ENCODE data around the gene HUS1. TPM values are rescaled to one million over a fixed set of nuclear protein-coding genes. Genes with fewer than 3 reads are reported as not detected.
"Not testable (repeated sequence)": the region's sequence is repeated elsewhere in the genome, so short reads cannot be mapped to it uniquely, and the experiment has no call there.

The HUS1 gene
- total RNA-seq, 4 donors from 2014 or later, result 5.1 to 64.7 (median 41.9) TPM

DNA sequence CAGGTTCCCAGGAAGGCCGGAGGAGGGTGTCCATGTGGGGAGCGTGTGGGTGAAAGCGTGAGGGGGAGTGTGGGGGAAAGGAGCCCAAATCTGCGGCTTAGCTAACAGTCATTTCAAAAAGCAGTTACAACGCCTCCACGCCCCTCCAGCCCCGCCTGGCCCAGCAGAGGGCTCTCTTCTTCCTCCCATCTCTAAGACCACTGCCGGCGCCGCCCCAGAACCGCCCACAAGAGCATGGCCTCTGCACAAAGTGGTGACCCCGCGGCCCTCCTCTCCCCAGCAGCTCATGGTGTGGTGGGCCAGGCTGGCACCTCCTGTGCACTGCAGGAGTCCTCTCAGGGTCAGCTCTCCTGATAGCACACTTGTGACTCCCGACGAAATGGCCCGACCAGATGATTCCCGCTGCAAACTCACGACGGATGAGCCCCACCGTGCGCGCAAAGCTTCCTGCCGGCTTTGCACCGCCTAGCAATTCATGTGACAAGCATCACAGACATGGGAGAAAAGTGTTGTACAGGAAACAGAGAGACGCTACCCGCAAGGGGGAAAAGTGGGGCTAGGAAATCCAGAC is 12.4 kb upstream of the HUS1 start:
- no peaks in the 10 kb centered on the region for H3K9me3 ChIP-seq

DNA sequence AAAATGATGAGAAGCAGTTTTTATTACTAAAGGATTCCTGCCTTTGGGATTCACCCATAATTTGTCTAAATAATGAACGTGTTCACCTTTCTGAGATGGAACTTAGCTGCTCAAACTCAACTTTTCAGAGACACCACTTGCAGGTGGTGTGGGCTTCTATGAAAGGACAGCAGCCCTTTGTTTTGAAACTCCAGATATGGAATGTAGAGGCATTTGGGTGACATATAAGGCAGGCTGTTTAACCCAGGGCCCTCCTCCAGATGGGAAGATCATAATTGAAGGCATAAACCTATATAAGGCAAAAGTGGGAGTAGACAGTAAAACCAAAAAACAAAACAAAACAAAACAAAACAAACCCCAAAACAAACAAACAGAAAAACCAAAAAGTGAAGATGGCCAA is 11.9 kb upstream of the HUS1 start:
- no peak for DNase-seq
- Histone ChIP-seq H3K4me3 (peak overlapping the region in 1 of 2 donors; percentile 36), H3K27ac (peak overlapping the region; percentile 25 to 55), H3K4me1 (no peaks in the 10 kb centered on the region), H3K9me3 (no peaks in the 10 kb centered on the region), H3K36me3 (no peaks in the 10 kb centered on the region), H3K27me3 (no peaks in the 10 kb centered on the region)
- TF ChIP-seq, protein P1, sequence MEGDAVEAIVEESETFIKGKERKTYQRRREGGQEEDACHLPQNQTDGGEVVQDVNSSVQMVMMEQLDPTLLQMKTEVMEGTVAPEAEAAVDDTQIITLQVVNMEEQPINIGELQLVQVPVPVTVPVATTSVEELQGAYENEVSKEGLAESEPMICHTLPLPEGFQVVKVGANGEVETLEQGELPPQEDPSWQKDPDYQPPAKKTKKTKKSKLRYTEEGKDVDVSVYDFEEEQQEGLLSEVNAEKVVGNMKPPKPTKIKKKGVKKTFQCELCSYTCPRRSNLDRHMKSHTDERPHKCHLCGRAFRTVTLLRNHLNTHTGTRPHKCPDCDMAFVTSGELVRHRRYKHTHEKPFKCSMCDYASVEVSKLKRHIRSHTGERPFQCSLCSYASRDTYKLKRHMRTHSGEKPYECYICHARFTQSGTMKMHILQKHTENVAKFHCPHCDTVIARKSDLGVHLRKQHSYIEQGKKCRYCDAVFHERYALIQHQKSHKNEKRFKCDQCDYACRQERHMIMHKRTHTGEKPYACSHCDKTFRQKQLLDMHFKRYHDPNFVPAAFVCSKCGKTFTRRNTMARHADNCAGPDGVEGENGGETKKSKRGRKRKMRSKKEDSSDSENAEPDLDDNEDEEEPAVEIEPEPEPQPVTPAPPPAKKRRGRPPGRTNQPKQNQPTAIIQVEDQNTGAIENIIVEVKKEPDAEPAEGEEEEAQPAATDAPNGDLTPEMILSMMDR (IDR thresholded peaks at IDR 0.05), result no peak
- TF ChIP-seq POLR2A (IDR thresholded peaks at IDR 0.05), result no peak
- intact Hi-C loops (cut with DNase I; ENCODE audit: low total_unique reads), result loop anchor here (10.0 kb wide), 1 partner anchor 124 kb away; no protein-coding TSS in a partner anchor

More for the DNA sequence above, 12.4 kb upstream of the HUS1 start:
- Histone ChIP-seq H3K36me3 (no peaks in the 10 kb centered on the region), H3K27me3 (no peaks in the 10 kb centered on the region), H3K4me1 (no peaks in the 10 kb centered on the region), H3K4me3 (peak overlapping the region; percentile 36 to 37), H3K27ac (peak overlapping the region; percentile 25 to 55)
- TF ChIP-seq, protein P1 (IDR thresholded peaks at IDR 0.05), result peak; percentile 63 to 71 (median 65)
- no peak for TF ChIP-seq POLR2A (IDR thresholded peaks at IDR 0.05)
- peak; percentile 78 to 80 for DNase-seq
- intact Hi-C loops (cut with DNase I; ENCODE audit: low total_unique reads), result loop anchor here (10.0 kb wide), 1 partner anchor 123 kb away; no protein-coding TSS in a partner anchor

DNA sequence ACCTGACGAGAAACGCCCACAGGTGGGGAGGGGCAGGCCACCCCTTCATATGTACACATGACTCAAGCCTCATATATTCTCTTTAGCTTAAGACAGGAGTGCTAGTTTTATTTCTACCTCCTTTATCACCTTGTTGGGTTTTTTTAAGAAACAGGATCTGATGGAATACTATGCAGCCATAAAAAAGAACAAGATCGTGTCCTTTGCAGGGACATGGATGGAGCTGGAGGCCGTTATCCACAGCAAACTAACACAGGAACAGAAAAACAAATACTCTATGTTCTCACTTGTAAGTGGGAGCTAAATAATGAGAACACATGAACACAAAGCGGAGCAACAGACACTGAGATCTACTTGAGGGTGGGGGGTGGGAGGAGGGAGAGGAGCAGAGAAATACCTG is 11.2 kb upstream of the HUS1 start:
- H3K27me3 ChIP-seq, result no peaks in the 10 kb centered on the region
- DNase-seq, result no peak
- TF ChIP-seq, protein P1 (IDR thresholded peaks at IDR 0.05), result no peak
- TF ChIP-seq POLR2A (IDR thresholded peaks at IDR 0.05), result no peak
- no peaks in the 10 kb centered on the region for H3K4me1 ChIP-seq
- H3K9me3 ChIP-seq, result no peaks in the 10 kb centered on the region
- H3K27ac ChIP-seq, result peak overlapping the region in 1 of 2 donors; percentile 55
- no peak overlapping the region for H3K4me3 ChIP-seq
- no peaks in the 10 kb centered on the region for H3K36me3 ChIP-seq
- intact Hi-C loops (cut with DNase I; ENCODE audit: low total_unique reads), result loop anchor here (10.0 kb wide), 1 partner anchor 124 kb away; no protein-coding TSS in a partner anchor

DNA sequence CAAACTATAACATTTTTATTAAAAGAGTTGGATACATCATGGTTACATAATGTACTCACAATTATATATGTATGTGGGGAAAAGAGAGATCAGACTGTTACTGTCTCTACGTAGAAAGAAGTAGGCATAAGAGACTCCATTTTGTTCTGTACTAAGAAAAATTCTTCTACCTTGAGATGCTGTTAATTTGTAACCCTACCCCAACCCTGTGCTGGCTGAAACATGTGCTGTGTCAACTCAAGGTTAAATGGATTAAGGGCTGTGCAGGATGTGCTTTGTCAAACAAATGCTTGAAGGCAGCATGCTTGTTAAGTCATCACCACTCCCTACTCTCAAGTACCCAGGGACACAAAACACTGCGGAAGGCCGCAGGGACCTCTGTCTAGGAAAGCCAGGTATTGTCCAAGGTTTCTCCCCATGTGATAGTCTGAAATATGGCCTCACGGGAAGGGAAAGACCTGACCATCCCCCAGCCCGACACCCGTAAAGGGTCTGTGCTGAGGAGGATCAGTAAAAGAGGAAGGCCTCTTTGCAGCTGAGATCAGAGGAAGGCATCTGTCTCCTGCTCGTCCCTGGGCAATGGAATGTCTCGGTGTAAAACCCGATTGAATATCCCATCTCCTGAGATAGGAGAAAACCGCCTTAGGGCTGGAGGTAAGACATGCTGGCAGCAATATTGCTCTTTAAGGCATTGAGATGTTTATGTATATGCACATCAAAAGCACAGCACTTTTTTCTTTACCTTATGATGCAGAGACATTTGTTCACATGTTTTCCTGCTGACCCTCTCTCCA is 10.4 kb upstream of the HUS1 start:
- not testable (repeated sequence) for H3K4me1 ChIP-seq, DNase-seq, H3K4me3 ChIP-seq, H3K9me3 ChIP-seq, H3K36me3 ChIP-seq, H3K27me3 ChIP-seq, H3K27ac ChIP-seq
- intact Hi-C loops (cut with DNase I; ENCODE audit: low total_unique reads), result loop anchor here (10.0 kb wide), 1 partner anchor 125 kb away; no protein-coding TSS in a partner anchor

DNA sequence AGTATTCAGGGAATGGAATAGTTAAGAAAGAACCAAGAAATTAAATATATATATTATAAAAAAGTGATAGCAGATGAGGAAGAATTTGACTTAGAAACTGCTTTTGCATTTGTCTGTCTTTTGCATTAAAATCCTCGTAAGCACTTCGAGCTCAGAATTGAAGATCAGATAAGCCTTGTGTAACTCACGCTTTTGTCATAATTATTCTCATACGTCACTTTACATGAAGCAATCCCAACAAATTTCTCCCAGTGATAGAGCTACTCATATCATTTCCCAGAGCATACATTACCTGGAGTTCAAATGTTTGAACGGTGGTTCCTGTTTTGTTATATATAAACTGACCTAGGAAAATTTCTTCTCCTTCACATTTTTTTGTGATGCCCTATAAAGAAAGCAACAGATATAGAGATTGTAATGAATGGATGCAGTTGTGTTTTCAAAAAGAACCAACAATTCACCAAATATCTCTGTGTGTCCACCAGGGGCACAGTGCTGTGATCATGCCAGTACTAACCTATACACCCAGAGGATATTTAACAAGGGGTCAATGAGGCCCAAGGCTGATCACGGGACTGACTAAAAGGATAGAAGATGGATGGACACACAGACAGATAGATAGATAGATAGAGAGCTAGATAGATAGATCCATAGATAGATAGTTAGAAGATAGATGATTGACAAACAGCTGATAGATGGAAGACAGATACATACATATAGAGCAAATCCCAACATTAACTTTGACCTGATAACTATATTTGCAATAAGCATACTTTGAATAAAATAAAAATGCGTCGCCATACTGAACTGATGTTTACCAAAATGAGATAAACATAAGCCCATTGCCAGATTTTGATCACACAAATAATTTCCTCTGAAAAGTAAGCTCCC is 9.3 kb upstream of the HUS1 start:
- Histone ChIP-seq H3K4me3 (no peak overlapping the region), H3K4me1 (no peaks in the 10 kb centered on the region), H3K27me3 (no peaks in the 10 kb centered on the region), H3K9me3 (no peaks in the 10 kb centered on the region), H3K36me3 (no peaks in the 10 kb centered on the region), H3K27ac (no peak overlapping the region)
- TF ChIP-seq POLR2A (IDR thresholded peaks at IDR 0.05), result no peak
- TF ChIP-seq, protein P1 (IDR thresholded peaks at IDR 0.05), result no peak
- DNase-seq, result no peak
- intact Hi-C loops (cut with DNase I; ENCODE audit: low total_unique reads), result no loop called here
